HCT116 (cell line): Measurements from ENCODE around the gene MTHFR.

ENCODE experiments used
- EZH2 ChIP-seq: fragments of 200-600 bp; sonication (generic); IDR thresholded peaks from 2 replicates; pipeline ENCODE4 v1.6.1; 2017; ENCODE audit warnings: antibody characterized with exemption, mixed run types
- EZH2phosphoT487 ChIP-seq: fragments of 200-600 bp; IDR thresholded peaks from 2 replicates; pipeline ENCODE4 v1.6.1; 2018; ENCODE audit warnings: antibody characterized with exemption, borderline replicate concordance
- POLR2A ChIP-seq: IDR thresholded peaks from 2 replicates; pipeline ENCODE4 v1.7.0; 2011; ENCODE audit warnings: borderline replicate concordance; ENCODE audit not compliant: insufficient read depth, insufficient read length; ENCODE audit errors: extremely low read depth
- POLR2AphosphoS5 ChIP-seq: IDR thresholded peaks from 2 replicates; pipeline ENCODE4 v1.6.1; 2011; ENCODE audit warnings: mild to moderate bottlenecking, low read depth, low read length, moderate library complexity
- RAD21 ChIP-seq: IDR thresholded peaks from 2 replicates; pipeline ENCODE4 v1.6.1; 2012; ENCODE audit warnings: low read depth, mild to moderate bottlenecking
- SIN3A ChIP-seq: IDR thresholded peaks from 2 replicates; pipeline ENCODE4 v1.6.1; 2012; ENCODE audit warnings: low read depth
- TCF7L2 ChIP-seq: IDR thresholded peaks from 2 replicates; pipeline ENCODE4 v1.7.0; 2011; ENCODE audit warnings: borderline replicate concordance, inconsistent platforms; ENCODE audit not compliant: insufficient read depth, insufficient read length; ENCODE audit errors: extremely low read depth
- TF ChIP-seq, protein P1 (sequence below), 3 experiments: fragments of 200-600 bp in 1 of 3; sonication (generic) in 1 of 3; IDR thresholded peaks in 2 of 3; conservative IDR thresholded peaks in 1 of 3; 2 replicates each; pipeline ENCODE4 v1.5.1; 2012 to 2017; ENCODE audit warnings: low read depth in 2 of 3, low read length in 2 of 3, antibody characterized with exemption in 1 of 3, borderline replicate concordance in 1 of 3, control low read depth in 1 of 3, mild to moderate bottlenecking in 1 of 3, mixed read lengths in 1 of 3, mixed run types in 1 of 3, moderate library complexity in 1 of 3; ENCODE audit not compliant: insufficient read depth in 1 of 3
- TF ChIP-seq, protein P2 (sequence below): IDR thresholded peaks from 2 replicates; pipeline ENCODE4 v1.6.1; 2012; ENCODE audit warnings: low read depth

GRCh38 chr1:11784256-11784992 is 21.3 kb downstream of the MTHFR start:
- TF ChIP-seq, protein P1, sequence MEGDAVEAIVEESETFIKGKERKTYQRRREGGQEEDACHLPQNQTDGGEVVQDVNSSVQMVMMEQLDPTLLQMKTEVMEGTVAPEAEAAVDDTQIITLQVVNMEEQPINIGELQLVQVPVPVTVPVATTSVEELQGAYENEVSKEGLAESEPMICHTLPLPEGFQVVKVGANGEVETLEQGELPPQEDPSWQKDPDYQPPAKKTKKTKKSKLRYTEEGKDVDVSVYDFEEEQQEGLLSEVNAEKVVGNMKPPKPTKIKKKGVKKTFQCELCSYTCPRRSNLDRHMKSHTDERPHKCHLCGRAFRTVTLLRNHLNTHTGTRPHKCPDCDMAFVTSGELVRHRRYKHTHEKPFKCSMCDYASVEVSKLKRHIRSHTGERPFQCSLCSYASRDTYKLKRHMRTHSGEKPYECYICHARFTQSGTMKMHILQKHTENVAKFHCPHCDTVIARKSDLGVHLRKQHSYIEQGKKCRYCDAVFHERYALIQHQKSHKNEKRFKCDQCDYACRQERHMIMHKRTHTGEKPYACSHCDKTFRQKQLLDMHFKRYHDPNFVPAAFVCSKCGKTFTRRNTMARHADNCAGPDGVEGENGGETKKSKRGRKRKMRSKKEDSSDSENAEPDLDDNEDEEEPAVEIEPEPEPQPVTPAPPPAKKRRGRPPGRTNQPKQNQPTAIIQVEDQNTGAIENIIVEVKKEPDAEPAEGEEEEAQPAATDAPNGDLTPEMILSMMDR (IDR thresholded peaks at IDR 0.05 in 2 of 3, conservative IDR thresholded peaks at IDR 0.05 in 1 of 3; ENCODE audit: borderline replicate concordance in 1 of 3, insufficient read depth in 1 of 3, low read depth in 2 of 3, low read length in 2 of 3): no peak
- TF ChIP-seq POLR2AphosphoS5 (no peak), SIN3A (no peak), EZH2phosphoT487 (no peak), RAD21 (no peak), EZH2 (no peak), POLR2A (no peak), TCF7L2 (no peak)
- TF ChIP-seq, protein P2, sequence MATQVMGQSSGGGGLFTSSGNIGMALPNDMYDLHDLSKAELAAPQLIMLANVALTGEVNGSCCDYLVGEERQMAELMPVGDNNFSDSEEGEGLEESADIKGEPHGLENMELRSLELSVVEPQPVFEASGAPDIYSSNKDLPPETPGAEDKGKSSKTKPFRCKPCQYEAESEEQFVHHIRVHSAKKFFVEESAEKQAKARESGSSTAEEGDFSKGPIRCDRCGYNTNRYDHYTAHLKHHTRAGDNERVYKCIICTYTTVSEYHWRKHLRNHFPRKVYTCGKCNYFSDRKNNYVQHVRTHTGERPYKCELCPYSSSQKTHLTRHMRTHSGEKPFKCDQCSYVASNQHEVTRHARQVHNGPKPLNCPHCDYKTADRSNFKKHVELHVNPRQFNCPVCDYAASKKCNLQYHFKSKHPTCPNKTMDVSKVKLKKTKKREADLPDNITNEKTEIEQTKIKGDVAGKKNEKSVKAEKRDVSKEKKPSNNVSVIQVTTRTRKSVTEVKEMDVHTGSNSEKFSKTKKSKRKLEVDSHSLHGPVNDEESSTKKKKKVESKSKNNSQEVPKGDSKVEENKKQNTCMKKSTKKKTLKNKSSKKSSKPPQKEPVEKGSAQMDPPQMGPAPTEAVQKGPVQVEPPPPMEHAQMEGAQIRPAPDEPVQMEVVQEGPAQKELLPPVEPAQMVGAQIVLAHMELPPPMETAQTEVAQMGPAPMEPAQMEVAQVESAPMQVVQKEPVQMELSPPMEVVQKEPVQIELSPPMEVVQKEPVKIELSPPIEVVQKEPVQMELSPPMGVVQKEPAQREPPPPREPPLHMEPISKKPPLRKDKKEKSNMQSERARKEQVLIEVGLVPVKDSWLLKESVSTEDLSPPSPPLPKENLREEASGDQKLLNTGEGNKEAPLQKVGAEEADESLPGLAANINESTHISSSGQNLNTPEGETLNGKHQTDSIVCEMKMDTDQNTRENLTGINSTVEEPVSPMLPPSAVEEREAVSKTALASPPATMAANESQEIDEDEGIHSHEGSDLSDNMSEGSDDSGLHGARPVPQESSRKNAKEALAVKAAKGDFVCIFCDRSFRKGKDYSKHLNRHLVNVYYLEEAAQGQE: no peak
